ENCODE measurements around the gene UNC45A. TPM values are rescaled to one million over a fixed set of nuclear protein-coding genes. Genes with fewer than 3 reads are reported as not detected.

Gene UNC45A
- total and polyA plus RNA-seq, 2 of the 4 experiments (the other 2 are of a cell fraction): 68.9 to 100 TPM

- dilution Hi-C loops (cut with HindIII; ENCODE audit: low sequenced_read_pairs, unreplicated experiment) (no loop called here), in situ Hi-C loops (cut with MboI; ENCODE audit: low sequenced_read_pairs) (no loop called here), intact Hi-C loops (cut with micrococcal nuclease) (no loop called here)
- no peak overlapping the region for H3K23ac ChIP-seq (ENCODE audit: low read depth, low read length)
- no peak overlapping the region for H3K9ac ChIP-seq (ENCODE audit: low read depth, low read length)
- TSS peak; percentile 61 for BruUV-seq (replicated peaks)
- no peak overlapping the region for H2AFZ ChIP-seq (replicated peaks; ENCODE audit: low read length, poor library complexity)
- CTCF ChIA-PET: interaction anchor here (0.6 kb wide), 1 partner anchor 590 kb away, joined by 3 read pairs; no protein-coding TSS in a partner anchor
- no peak overlapping the region for H3K4me2 ChIP-seq (ENCODE audit: low read depth, low read length)
- no peaks in the 10 kb centered on the region for H3K9me1 ChIP-seq (ENCODE audit: insufficient read depth, low read length)
- H3K4me3 ChIP-seq (ENCODE audit: insufficient read depth, low read depth, low read length): no peak overlapping the region
- 80% methylated on average over 1 of the region's 28 CpGs; no CpG with 5 or more reads in 1 of the 2 experiments for whole genome bisulfite sequencing, 2 experiments (ENCODE audit: extremely low coverage in 2 of 2, insufficient read length in 1 of 2)
- H3K27me3 ChIP-seq (ENCODE audit: control insufficient read depth, insufficient read depth, low read length): no peaks in the 10 kb centered on the region
- peaks cover 4% of the 10 kb centered on the region; the same call in 1 of the 2 replicates for H3K4me1 ChIP-seq (ENCODE audit: control insufficient read depth, insufficient read depth, low read length)
- H3K36me3 ChIP-seq (ENCODE audit: control insufficient read depth, insufficient read depth, low read length): peaks cover 25% of the 10 kb centered on the region
- H2AK9ac ChIP-seq (replicated peaks; ENCODE audit: low read depth, low read length, poor library complexity): no peak overlapping the region
- H4K91ac ChIP-seq (ENCODE audit: insufficient read depth, low read depth, low read length): no peak overlapping the region
- no peak overlapping the region for H4K5ac ChIP-seq (ENCODE audit: low read depth, low read length)
- H3K4ac ChIP-seq (ENCODE audit: low read depth, low read length): no peak overlapping the region
- H2BK20ac ChIP-seq (ENCODE audit: low read depth, low read length): no peak overlapping the region
- DNase-seq (no peak), ATAC-seq (ENCODE audit: low read depth) (no peak)
- no peak overlapping the region for H2BK5ac ChIP-seq (ENCODE audit: low read depth, low read length, poor library complexity, severe bottlenecking)
- POLR2A ChIA-PET (ENCODE audit: unreplicated experiment): no interaction called here
- H3K79me1 ChIP-seq (ENCODE audit: low read depth in 1 of 2, low read length in 2 of 2): peaks cover 0 to 13% of the 10 kb centered on the region in 2 experiments; a peak in 2 of 4 replicates
- no peaks in the 10 kb centered on the region for H3K9me3 ChIP-seq (ENCODE audit: control insufficient read depth, insufficient read depth, low read length)
- no peak overlapping the region for H2BK15ac ChIP-seq (ENCODE audit: low read depth, low read length)
- H3K18ac ChIP-seq (ENCODE audit: low read depth, low read length): no peak overlapping the region
- H2BK120ac ChIP-seq (ENCODE audit: low read depth, low read length): no peak overlapping the region
- no peaks in the 10 kb centered on the region for H4K20me1 ChIP-seq (ENCODE audit: insufficient read depth, low read length)
- no peak overlapping the region for H3K56ac ChIP-seq (ENCODE audit: extremely low read depth, insufficient read depth, low read length)
- H3K14ac ChIP-seq (replicated peaks; ENCODE audit: low read depth, low read length): no peak overlapping the region
- no peak overlapping the region for H2AK5ac ChIP-seq (ENCODE audit: low read depth, low read length)
- H3K27ac ChIP-seq (ENCODE audit: insufficient read depth, low read length): no peak overlapping the region
- H4K8ac ChIP-seq (ENCODE audit: low read depth in 2 of 2, low read length in 2 of 2): no peak overlapping the region
- TF ChIP-seq RFX5 (IDR thresholded peaks at IDR 0.05; ENCODE audit: low read depth, low read length): no peak
- no peak for TF ChIP-seq NFE2L2 (IDR thresholded peaks at IDR 0.05; ENCODE audit: low read depth, low read length)
- no peak for TF ChIP-seq MAFK (IDR thresholded peaks at IDR 0.05; ENCODE audit: low read depth, low read length)
- TF ChIP-seq, protein P1, sequence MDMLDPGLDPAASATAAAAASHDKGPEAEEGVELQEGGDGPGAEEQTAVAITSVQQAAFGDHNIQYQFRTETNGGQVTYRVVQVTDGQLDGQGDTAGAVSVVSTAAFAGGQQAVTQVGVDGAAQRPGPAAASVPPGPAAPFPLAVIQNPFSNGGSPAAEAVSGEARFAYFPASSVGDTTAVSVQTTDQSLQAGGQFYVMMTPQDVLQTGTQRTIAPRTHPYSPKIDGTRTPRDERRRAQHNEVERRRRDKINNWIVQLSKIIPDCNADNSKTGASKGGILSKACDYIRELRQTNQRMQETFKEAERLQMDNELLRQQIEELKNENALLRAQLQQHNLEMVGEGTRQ (IDR thresholded peaks at IDR 0.05; ENCODE audit: low read depth, low read length): no peak
- TF ChIP-seq POLR2A (IDR thresholded peaks at IDR 0.05; ENCODE audit: low read depth, low read length): no peak
- no peak for TF ChIP-seq RCOR1 (IDR thresholded peaks at IDR 0.05; ENCODE audit: insufficient replicate concordance, low read length)
- TF ChIP-seq ELK1 (IDR thresholded peaks at IDR 0.05; ENCODE audit: borderline replicate concordance, low read depth, low read length): no peak
- no peak for TF ChIP-seq CHD1 (IDR thresholded peaks at IDR 0.05; ENCODE audit: low read depth, low read length)
- no peak for TF ChIP-seq BHLHE40 (IDR thresholded peaks at IDR 0.05; ENCODE audit: low read depth, low read length)
- TF ChIP-seq CEBPB (IDR thresholded peaks at IDR 0.05; ENCODE audit: low read depth, low read length): no peak
- no peak for TF ChIP-seq MXI1 (IDR thresholded peaks at IDR 0.05; ENCODE audit: borderline replicate concordance, low read depth, low read length)
- TF ChIP-seq CTCF (conservative IDR thresholded peaks at IDR 0.05; ENCODE audit: low read depth, low read length): no peak
- no peak for TF ChIP-seq SMC3 (IDR thresholded peaks at IDR 0.05; ENCODE audit: low read depth, low read length)
- TF ChIP-seq MAZ (IDR thresholded peaks at IDR 0.05; ENCODE audit: borderline replicate concordance, low read depth, low read length): no peak
- TF ChIP-seq RAD21 (IDR thresholded peaks at IDR 0.05; ENCODE audit: low read length): no peak
Measured at GRCh38 chr15:90905306-90906180, 29.5 kb upstream of the UNC45A start.

Data from IMR-90 (cell line).